Testis (tissue), 2 donors: ENCODE measurements around the gene CRISPLD2.

Experiments used
- POLR2A ChIP-seq: fragments of 450-650 bp; IDR thresholded peaks from one replicate; pipeline ENCODE4 v1.6.1; 2017; ENCODE audit warnings: antibody characterized with exemption, mild to moderate bottlenecking, moderate library complexity
- TF ChIP-seq, protein P1 (sequence below), 3 experiments: fragments of 450-650 bp in 2 of 3; fragments of 200-600 bp in 1 of 3; sonication (generic) in 1 of 3; IDR thresholded peaks; one replicate each; pipeline ENCODE4 v1.5.1; 2016 to 2019; ENCODE audit warnings: antibody characterized with exemption in 3 of 3, mild to moderate bottlenecking in 2 of 3, moderate library complexity in 1 of 3

DNA sequence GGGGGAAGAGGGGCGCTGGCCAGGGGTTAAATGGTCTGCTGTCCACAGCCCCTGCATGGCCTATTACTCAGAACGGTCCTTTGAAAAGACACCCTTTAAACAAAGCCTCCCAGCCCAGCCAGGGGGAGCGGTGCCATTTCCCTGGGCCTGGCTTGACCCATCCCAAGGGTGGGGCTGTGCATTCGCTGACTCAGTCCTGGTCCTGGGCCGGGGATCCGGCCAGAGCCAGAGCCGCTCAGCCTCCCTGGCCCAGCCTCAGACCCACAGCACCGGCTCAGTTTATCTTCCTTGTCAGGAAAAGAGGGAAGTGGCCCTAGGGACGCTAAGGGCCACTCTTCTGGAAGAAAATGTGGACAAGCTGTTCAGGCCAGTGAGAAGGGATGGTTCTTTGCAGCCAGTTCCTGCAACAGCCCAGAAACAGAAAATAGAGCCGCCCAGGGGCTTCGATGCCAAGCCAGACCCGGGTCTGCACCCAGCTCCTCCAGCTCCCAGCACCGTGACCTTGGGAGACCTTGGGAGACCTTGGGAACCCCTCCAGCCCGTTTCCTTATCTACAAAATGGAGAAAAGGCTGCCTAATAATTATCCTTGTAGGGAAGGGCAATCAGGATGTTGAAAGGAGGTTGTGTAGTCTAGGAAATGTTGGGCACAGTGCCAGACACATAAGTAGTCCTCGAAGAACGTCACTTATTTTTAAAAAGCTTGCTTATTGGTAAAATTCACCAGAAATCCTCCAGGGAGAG is 109.1 kb downstream of the CRISPLD2 start:
- TF ChIP-seq, protein P1, sequence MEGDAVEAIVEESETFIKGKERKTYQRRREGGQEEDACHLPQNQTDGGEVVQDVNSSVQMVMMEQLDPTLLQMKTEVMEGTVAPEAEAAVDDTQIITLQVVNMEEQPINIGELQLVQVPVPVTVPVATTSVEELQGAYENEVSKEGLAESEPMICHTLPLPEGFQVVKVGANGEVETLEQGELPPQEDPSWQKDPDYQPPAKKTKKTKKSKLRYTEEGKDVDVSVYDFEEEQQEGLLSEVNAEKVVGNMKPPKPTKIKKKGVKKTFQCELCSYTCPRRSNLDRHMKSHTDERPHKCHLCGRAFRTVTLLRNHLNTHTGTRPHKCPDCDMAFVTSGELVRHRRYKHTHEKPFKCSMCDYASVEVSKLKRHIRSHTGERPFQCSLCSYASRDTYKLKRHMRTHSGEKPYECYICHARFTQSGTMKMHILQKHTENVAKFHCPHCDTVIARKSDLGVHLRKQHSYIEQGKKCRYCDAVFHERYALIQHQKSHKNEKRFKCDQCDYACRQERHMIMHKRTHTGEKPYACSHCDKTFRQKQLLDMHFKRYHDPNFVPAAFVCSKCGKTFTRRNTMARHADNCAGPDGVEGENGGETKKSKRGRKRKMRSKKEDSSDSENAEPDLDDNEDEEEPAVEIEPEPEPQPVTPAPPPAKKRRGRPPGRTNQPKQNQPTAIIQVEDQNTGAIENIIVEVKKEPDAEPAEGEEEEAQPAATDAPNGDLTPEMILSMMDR (IDR thresholded peaks at IDR 0.05): no peak
- no peak for TF ChIP-seq POLR2A
